Suprapubic skin (tissue), 4 donors: ENCODE measurements around the gene KCTD5. TPM values are rescaled to one million over a fixed set of nuclear protein-coding genes. Genes with fewer than 3 reads are reported as not detected.

Experiments used
- DNase-seq, 2 donors: peaks; one replicate each; pipeline ENCODE4 v3.0.0-alpha.2; 2019; ENCODE audit warnings: low spot score in 2 of 2
- H3K27ac ChIP-seq: fragments of 200-600 bp; sonication (generic); one replicate; pipeline ENCODE4 v1.5.1; 2019
- H3K27me3 ChIP-seq: fragments of 200-600 bp; sonication (generic); one replicate; pipeline ENCODE4 v1.5.1; 2019
- H3K36me3 ChIP-seq: fragments of 200-600 bp; sonication (generic); one replicate; pipeline ENCODE4 v1.5.1; 2019
- H3K4me1 ChIP-seq: fragments of 200-600 bp; sonication (generic); one replicate; pipeline ENCODE4 v1.5.1; 2019
- H3K4me3 ChIP-seq: fragments of 200-600 bp; sonication (generic); one replicate; pipeline ENCODE4 v1.5.1; 2019; ENCODE audit warnings: mild to moderate bottlenecking
- H3K9me3 ChIP-seq: fragments of 200-600 bp; sonication (generic); one replicate; pipeline ENCODE4 v1.5.1; 2019
- EP300 ChIP-seq: sonication (generic); formaldehyde crosslinking; IDR thresholded peaks from one replicate; pipeline ENCODE4 v1.6.1; 2017; ENCODE audit warnings: antibody characterized with exemption
- POLR2A ChIP-seq, 2 donors: fragments of 450-650 bp; IDR thresholded peaks; one replicate each; pipeline ENCODE4 v1.6.1; 2017; ENCODE audit warnings: antibody characterized with exemption in 2 of 2, mild to moderate bottlenecking in 2 of 2, moderate library complexity in 2 of 2
- POLR2AphosphoS5 ChIP-seq, 3 donors: sonication (generic); formaldehyde crosslinking; IDR thresholded peaks; one replicate each; pipeline ENCODE4 v1.6.1; 2017; ENCODE audit warnings: antibody characterized with exemption in 3 of 3
- WGBS: methylation state at CpG from one replicate; pipeline ENCODE4 v1.1.5; 2018; 5-methylcytosine and 5-hydroxymethylcytosine counted together
- total RNA-seq, 4 donors: library from RNA; depleted of rRNA; stranded (reverse); fragments of >200 nt; gene quantifications; one replicate each; pipeline ENCODE4 v1.1.0, GENCODE V29; 2016
- TF ChIP-seq, protein P1 (sequence below), 2 donors: fragments of 200-600 bp in 1 of 2; fragments of 450-650 bp in 1 of 2; sonication (generic) in 1 of 2; IDR thresholded peaks; one replicate each; pipeline ENCODE4 v1.5.1; 2016 to 2019; ENCODE audit warnings: antibody characterized with exemption in 2 of 2, mild to moderate bottlenecking in 1 of 2, moderate library complexity in 1 of 2

Gene KCTD5
- total RNA-seq, 4 donors from 2014 or later = 46.3 to 84.4 (median 53.0) TPM

DNA sequence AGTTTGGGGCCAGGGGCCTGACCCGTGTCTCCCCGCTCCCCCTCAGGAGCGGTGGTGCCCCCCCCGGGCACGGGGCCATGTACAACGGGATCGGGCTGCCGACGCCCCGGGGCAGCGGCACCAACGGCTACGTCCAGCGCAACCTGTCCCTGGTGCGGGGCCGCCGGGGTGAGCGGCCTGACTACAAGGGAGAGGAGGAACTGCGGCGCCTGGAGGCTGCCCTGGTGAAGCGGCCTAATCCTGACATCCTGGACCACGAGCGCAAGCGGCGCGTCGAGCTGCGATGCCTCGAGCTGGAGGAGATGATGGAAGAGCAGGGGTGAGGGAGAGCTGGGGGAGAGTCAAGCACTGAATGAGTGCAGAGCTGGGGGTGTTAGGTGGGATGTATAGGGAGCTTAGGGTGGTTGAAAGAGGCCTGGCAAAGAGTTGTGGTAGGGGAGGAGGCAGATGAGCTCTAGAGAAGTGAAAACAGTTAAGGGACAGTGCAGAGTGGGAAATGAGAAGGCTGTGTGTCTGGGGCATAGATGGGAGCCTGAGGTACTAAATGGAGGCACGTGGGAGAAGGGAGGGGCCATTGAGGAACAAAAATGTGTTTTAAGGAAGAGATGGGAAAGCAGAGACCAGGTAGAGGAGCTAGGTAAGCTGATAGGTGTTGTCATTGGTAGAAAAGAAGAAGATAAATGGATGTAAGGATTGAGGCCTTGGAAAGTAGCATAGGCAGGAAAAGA, 74.1 kb downstream of the KCTD5 start:
- H3K27me3 ChIP-seq = no peaks in the 10 kb centered on the region
- H3K4me1 ChIP-seq = peaks cover 44% of the 10 kb centered on the region
- TF ChIP-seq EP300 (no peak), POLR2AphosphoS5 (IDR thresholded peaks at IDR 0.05) (no peak)
- TF ChIP-seq, protein P1, sequence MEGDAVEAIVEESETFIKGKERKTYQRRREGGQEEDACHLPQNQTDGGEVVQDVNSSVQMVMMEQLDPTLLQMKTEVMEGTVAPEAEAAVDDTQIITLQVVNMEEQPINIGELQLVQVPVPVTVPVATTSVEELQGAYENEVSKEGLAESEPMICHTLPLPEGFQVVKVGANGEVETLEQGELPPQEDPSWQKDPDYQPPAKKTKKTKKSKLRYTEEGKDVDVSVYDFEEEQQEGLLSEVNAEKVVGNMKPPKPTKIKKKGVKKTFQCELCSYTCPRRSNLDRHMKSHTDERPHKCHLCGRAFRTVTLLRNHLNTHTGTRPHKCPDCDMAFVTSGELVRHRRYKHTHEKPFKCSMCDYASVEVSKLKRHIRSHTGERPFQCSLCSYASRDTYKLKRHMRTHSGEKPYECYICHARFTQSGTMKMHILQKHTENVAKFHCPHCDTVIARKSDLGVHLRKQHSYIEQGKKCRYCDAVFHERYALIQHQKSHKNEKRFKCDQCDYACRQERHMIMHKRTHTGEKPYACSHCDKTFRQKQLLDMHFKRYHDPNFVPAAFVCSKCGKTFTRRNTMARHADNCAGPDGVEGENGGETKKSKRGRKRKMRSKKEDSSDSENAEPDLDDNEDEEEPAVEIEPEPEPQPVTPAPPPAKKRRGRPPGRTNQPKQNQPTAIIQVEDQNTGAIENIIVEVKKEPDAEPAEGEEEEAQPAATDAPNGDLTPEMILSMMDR (IDR thresholded peaks at IDR 0.05) = no peak
- peaks cover 51% of the 10 kb centered on the region for H3K36me3 ChIP-seq
- no peak overlapping the region for H3K27ac ChIP-seq
- H3K4me3 ChIP-seq = no peak overlapping the region
- no peak for DNase-seq
- H3K9me3 ChIP-seq = no peaks in the 10 kb centered on the region
- 85% methylated on average over 30 of the region's 30 CpGs for WGBS

DNA sequence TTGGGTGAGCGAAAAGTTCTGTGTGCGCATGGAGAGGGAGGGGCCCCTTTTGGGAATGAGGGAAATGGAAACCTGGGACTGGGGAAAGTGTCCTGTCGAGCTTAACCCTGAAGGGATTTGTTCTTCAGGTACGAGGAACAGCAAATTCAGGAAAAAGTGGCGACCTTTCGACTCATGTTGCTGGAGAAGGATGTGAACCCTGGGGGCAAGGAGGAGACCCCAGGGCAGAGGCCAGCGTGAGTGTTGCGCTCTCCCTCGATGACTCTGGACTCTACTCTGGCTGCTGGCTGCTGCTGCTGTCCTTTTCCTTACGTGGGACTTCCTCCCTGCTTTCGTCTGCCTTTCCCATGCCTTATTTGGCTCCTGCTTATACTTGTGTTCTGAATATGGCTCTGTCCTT, 75.0 kb downstream of the KCTD5 start:
- Histone ChIP-seq H3K27ac (no peak overlapping the region), H3K4me1 (peaks cover 38% of the 10 kb centered on the region), H3K9me3 (no peaks in the 10 kb centered on the region), H3K4me3 (no peak overlapping the region), H3K27me3 (no peaks in the 10 kb centered on the region), H3K36me3 (peaks cover 60% of the 10 kb centered on the region)
- WGBS = 71% methylated on average over 11 of the region's 11 CpGs
- TF ChIP-seq POLR2AphosphoS5 (IDR thresholded peaks at IDR 0.05) = no peak
- TF ChIP-seq EP300 = no peak
- TF ChIP-seq, protein P1 (IDR thresholded peaks at IDR 0.05) = no peak
- no peak for TF ChIP-seq POLR2A (IDR thresholded peaks at IDR 0.05)
- no peak for DNase-seq

Other genes with a start within 250 kb of the KCTD5 start
- gene TEDC2, start 222.4 kb upstream of the KCTD5 start, total RNA-seq = 1 to 10 TPM in 3 of 4 donors, not detected in 1; 1.4 to 2.2 (median 1.6) TPM
- not detected for gene NTN3, start 211.2 kb upstream of the KCTD5 start, total RNA-seq
- 10 to 100 TPM; 10.8 to 23.6 (median 16.5) TPM for gene TBC1D24, start 207.4 kb upstream of the KCTD5 start, total RNA-seq
- gene ATP6V0C, start 168.6 kb upstream of the KCTD5 start, total RNA-seq = 100 to 1,000 TPM; 103 to 147 (median 120) TPM
- 10 to 100 TPM; 27.0 to 42.7 (median 38.0) TPM for gene AMDHD2, start 162.2 kb upstream of the KCTD5 start, total RNA-seq
- 1 to 10 TPM in 2 of 4 donors, under 1 TPM in 1, not detected in 1; 0.34 to 3.9 (median 3.5) TPM for gene CEMP1, start 151.1 kb upstream of the KCTD5 start, total RNA-seq
- 10 to 100 TPM; 31.6 to 49.8 (median 47.8) TPM for gene PDPK1, start 144.5 kb upstream of the KCTD5 start, total RNA-seq
- gene PRSS27, start 37.7 kb downstream of the KCTD5 start, total RNA-seq = 1 to 10 TPM; 1.6 to 9.5 (median 5.6) TPM
- gene SRRM2, start 70.1 kb downstream of the KCTD5 start, total RNA-seq = 1,000 to 10,000 TPM in 1 of 4 donors, 100 to 1,000 TPM in 3; 484 to 1,595 (median 654) TPM
- gene ELOB, start 94.8 kb downstream of the KCTD5 start, total RNA-seq = 100 to 1,000 TPM; 174 to 249 (median 213) TPM
- not detected for gene PRSS33, start 105.0 kb downstream of the KCTD5 start, total RNA-seq
- not detected for gene PRSS41, start 115.9 kb downstream of the KCTD5 start, total RNA-seq
- gene PRSS21, start 134.7 kb downstream of the KCTD5 start, total RNA-seq = 1 to 10 TPM in 2 of 4 donors, under 1 TPM in 1, not detected in 1; 0.87 to 7.6 (median 1.3) TPM
- gene ZG16B, start 147.8 kb downstream of the KCTD5 start, total RNA-seq = 10 to 100 TPM; 17.7 to 80.5 (median 23.4) TPM
- 1 to 10 TPM; 1.7 to 8.7 (median 6.7) TPM for gene PRSS22, start 175.6 kb downstream of the KCTD5 start, total RNA-seq
- 10 to 100 TPM; 31.5 to 42.1 (median 34.7) TPM for gene FLYWCH2, start 200.7 kb downstream of the KCTD5 start, total RNA-seq
- gene FLYWCH1, start 229.4 kb downstream of the KCTD5 start, total RNA-seq = 10 to 100 TPM; 32.7 to 81.8 (median 52.1) TPM